ENCODE data around the gene FHOD1.

Gene FHOD1

GRCh38 chr16:67234180-67234597 lies 13.1 kb downstream of the FHOD1 start:
- DNase-seq (ENCODE audit: low read depth): no peak
- TF ChIP-seq, protein P1, sequence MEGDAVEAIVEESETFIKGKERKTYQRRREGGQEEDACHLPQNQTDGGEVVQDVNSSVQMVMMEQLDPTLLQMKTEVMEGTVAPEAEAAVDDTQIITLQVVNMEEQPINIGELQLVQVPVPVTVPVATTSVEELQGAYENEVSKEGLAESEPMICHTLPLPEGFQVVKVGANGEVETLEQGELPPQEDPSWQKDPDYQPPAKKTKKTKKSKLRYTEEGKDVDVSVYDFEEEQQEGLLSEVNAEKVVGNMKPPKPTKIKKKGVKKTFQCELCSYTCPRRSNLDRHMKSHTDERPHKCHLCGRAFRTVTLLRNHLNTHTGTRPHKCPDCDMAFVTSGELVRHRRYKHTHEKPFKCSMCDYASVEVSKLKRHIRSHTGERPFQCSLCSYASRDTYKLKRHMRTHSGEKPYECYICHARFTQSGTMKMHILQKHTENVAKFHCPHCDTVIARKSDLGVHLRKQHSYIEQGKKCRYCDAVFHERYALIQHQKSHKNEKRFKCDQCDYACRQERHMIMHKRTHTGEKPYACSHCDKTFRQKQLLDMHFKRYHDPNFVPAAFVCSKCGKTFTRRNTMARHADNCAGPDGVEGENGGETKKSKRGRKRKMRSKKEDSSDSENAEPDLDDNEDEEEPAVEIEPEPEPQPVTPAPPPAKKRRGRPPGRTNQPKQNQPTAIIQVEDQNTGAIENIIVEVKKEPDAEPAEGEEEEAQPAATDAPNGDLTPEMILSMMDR (IDR thresholded peaks at IDR 0.05; ENCODE audit: control insufficient read depth, extremely low read depth, insufficient read depth): no peak

GRCh38 chr16:67233596-67233995 lies 13.7 kb downstream of the FHOD1 start:
- no peak for DNase-seq (ENCODE audit: low read depth)
- no peak overlapping the region for H3K4me3 ChIP-seq (ENCODE audit: low read depth, low read length)
- TF ChIP-seq, protein P1 (IDR thresholded peaks at IDR 0.05; ENCODE audit: control insufficient read depth, extremely low read depth, insufficient read depth): no peak

More at GRCh38 chr16:67234180-67234597, 13.1 kb downstream of the FHOD1 start:
- no peak overlapping the region for H3K4me3 ChIP-seq (ENCODE audit: low read depth, low read length)

DNA sequence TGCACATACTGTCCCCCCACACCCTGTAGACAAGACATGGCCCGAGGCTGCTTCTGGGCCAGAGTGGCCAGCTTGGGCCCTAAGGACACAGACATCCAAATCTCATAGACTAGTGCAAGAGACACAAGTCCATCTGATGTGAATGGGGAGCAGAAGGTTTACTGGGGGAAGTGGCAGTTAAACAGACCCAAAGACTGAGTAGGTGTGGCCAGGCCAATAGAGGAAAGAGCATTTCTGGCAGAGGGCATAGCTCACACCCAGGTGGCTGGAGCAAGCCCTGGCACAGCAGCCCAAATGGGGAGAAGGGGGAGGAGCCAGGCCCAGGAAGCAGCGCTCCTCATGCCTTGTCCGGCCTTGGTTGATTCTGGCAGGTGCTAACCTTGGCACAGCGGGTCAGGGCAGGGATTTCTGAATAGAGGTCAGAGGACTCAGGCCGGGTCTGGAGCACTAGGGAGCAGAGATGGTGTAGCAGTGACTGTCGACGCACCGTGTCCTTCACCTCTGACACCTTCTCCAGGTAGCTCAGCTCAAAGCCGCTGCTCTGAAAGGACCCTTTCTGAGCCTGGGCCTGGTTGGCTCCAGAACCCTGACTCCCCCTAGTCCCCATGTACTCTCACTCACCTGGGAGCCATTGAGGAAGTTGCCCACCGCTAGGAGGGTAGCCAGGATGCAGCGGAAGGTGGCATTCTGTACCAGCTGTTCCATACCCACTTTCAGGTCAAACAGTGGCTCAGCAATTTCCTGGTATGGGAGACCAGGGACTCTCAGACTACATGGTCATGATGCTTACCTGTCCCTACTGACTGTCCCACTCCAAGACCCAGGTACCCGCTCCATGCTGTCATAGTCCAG lies 16.2 kb downstream of the FHOD1 start:
- H3K4me3 ChIP-seq (ENCODE audit: low read depth, low read length): no peak overlapping the region
- no peak for DNase-seq (ENCODE audit: low read depth)
- TF ChIP-seq, protein P1 (IDR thresholded peaks at IDR 0.05; ENCODE audit: control insufficient read depth, extremely low read depth, insufficient read depth): no peak

DNA sequence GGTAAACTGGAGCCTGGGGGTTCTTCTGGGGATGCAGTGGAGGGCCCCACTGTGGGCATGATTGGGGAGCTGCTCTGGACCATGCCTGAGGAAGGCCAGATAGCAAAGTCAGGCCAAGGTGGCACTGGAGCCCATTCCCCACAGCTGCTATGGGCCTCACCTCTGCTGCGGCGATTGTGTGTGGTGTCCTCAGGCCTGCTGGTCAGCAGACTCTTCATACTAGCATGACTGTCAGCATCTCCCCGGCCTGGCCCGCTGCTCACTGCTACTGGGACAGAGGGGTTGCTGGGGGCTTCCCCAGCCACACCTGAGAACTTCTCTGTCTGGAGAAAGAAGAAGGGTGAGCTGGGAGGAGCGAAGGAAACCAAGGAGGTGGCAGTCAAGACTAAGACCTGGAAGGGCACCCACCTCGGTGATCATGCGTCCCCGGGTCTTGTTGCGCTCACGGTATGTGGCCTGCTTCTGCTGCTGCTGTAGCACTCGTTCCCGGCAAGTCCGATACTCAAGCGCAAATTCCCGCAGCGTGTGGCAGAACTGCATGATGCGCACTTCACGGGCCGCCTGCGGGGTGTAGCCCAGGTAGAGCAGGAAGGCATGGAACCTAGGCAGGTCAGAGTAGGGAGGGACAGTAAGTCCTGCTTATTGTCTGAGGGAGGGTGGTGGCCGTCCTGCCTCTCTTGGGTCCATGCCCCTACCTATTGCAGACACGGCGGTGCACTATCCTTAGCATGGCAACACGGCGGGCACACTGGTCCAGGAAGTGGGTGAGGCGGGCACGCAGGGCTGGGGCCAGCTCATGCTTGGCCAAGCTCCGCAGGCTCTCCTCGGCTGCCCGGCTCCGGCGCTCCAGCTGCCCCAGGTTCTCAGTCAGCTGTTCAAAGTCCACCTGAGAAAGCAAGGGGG lies 17.1 kb downstream of the FHOD1 start:
- TF ChIP-seq, protein P1 (IDR thresholded peaks at IDR 0.05; ENCODE audit: control insufficient read depth, extremely low read depth, insufficient read depth): no peak

DNA sequence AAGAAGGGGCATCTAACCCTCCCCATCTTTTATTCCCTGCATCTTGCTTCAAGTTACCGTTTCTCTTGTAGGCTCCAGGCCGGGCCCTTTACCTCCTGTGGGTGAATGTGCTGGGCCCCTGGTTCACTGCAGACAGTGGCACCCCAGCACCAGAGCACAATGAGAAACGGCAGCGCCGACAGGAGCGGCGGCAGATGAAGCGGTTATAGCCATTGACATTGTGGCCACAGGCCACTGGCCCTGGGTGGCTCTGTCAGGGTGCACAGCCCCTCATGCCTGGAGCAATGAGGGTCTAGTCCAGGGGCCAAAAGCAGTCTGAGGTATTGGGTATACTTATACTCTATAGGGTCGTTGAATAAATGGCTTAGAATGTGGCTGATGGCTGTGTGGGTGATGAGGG lies 18.4 kb downstream of the FHOD1 start:
- TF ChIP-seq, protein P1 (IDR thresholded peaks at IDR 0.05; ENCODE audit: control insufficient read depth, extremely low read depth, insufficient read depth): no peak
- DNase-seq (ENCODE audit: low read depth): no peak
- no peak overlapping the region for H3K4me3 ChIP-seq (ENCODE audit: low read depth, low read length)

More for the DNA sequence above, 17.1 kb downstream of the FHOD1 start:
- no peak overlapping the region for H3K4me3 ChIP-seq (ENCODE audit: low read depth, low read length)
- DNase-seq (ENCODE audit: low read depth): no peak

GRCh38 chr16:67228034-67228785 lies 19.1 kb downstream of the FHOD1 start:
- peak overlapping the region; percentile 100 for H3K4me3 ChIP-seq (ENCODE audit: low read depth, low read length)
- no peak for DNase-seq (ENCODE audit: low read depth)
- TF ChIP-seq, protein P1 (IDR thresholded peaks at IDR 0.05; ENCODE audit: control insufficient read depth, extremely low read depth, insufficient read depth): no peak
